Ovary (tissue), 3 donors: Measurements from ENCODE around the gene ADD2.

ENCODE experiments used
- EP300 ChIP-seq: sonication (generic); formaldehyde crosslinking; IDR thresholded peaks from one replicate; pipeline ENCODE4 v1.6.1; 2017; ENCODE audit warnings: antibody characterized with exemption
- POLR2A ChIP-seq: fragments of 450-650 bp; IDR thresholded peaks from one replicate; pipeline ENCODE4 v1.6.1; 2017; ENCODE audit warnings: antibody characterized with exemption, mild to moderate bottlenecking, moderate library complexity
- TF ChIP-seq, protein P1 (sequence below), 3 donors: fragments of 450-650 bp in 2 of 3; fragments of 200-600 bp in 1 of 3; IDR thresholded peaks; one replicate each; pipeline versions ENCODE4 v1.5.1 to v1.8.0; 2016 to 2022; ENCODE audit warnings: antibody characterized with exemption in 3 of 3, mild to moderate bottlenecking in 1 of 3
- donor health status: DM: no; HTN: no; CAD: no.

DNA sequence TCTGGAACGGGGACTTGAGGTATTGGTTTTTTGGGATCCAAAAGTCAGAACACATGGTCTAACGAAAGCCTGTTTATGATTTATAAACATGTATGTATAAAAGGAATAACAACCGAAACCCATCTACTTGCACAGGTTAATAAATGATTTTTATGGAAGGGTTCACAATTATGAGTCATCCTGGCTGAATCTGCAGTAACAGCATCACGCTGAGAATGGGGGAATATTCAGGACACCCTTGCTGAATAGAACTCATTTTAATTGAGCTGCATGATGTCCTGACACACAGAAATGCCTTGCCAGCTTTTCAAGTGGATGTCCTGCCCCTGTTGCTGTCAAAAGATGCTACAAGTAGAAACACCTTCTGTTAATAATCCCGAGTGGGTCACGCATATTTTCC lies 159.6 kb downstream of the ADD2 start:
- TF ChIP-seq EP300: no peak
- TF ChIP-seq, protein P1, sequence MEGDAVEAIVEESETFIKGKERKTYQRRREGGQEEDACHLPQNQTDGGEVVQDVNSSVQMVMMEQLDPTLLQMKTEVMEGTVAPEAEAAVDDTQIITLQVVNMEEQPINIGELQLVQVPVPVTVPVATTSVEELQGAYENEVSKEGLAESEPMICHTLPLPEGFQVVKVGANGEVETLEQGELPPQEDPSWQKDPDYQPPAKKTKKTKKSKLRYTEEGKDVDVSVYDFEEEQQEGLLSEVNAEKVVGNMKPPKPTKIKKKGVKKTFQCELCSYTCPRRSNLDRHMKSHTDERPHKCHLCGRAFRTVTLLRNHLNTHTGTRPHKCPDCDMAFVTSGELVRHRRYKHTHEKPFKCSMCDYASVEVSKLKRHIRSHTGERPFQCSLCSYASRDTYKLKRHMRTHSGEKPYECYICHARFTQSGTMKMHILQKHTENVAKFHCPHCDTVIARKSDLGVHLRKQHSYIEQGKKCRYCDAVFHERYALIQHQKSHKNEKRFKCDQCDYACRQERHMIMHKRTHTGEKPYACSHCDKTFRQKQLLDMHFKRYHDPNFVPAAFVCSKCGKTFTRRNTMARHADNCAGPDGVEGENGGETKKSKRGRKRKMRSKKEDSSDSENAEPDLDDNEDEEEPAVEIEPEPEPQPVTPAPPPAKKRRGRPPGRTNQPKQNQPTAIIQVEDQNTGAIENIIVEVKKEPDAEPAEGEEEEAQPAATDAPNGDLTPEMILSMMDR (IDR thresholded peaks at IDR 0.05): no peak
- no peak for TF ChIP-seq POLR2A
